Measurements from ENCODE around the gene CPSF3.

Gene CPSF3

DNA sequence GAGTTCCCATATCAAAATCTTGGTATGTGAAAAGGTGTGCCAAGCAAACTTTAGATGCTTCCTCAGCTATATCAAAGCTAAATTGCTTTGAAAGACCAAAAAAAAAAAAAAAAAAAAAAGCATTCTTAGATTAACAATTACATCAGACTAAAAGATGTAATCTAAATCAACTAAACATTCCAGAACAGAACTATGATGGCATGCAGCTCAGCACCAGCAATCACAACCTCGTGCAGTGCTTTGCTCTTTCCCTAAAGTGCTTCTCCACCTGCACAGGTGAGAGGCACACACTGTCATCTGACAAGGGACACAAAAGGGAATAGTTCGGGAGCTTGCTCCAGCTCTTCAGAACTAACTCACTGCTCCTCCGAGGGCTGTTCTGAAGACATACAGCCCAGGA is 94.7 kb downstream of the CPSF3 start:
- no peak for DNase-seq (ENCODE audit: low read depth in 2 of 2)

DNA sequence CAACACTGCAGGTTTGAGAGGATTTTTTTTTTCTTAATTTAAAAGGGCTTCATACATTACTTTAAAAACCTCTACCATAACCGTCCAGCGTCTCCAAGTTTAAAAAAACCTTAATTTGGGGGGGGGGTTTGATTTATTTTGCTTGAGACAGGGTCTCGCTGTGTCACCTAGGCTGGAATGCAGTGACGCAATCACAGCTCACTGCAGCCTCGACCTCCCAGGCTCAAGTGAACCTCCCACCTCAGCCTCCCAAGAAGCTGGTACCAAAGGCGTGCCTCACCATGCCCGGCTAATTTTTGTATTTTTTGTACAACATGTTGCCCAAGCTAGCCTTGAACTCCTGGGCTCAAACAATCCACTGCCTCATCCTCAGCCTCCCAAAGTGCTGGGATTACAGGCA is 95.3 kb downstream of the CPSF3 start:
- no peak for DNase-seq (ENCODE audit: low read depth in 2 of 2)

DNA sequence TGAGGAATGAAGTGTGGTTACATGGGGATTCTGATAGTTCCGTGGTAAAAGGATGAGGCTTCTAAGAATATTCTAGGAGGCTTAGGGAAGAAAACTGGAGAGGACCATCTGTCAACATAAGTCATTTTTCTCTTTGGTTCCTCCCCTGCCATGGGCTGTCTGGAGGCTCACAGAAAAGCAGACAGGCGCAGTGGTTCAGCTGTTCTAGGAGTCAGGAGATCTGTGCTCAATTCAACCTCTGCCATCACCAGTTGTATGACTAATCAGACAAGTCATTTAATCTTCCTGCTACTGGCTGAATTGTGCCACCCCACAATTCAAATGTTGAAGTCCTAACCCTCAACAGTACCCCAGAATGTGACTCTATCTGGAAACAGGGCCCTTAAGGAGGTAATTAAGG is 95.8 kb downstream of the CPSF3 start:
- DNase-seq (ENCODE audit: low read depth in 2 of 2): no peak

All from stimulated activated CD8-positive, alpha-beta memory T cell treated with anti-CD3 and anti-CD28 coated beads, Interleukin-2, amount 100 ng/mL, for 1 hour (primary cell).